ENCODE measurements around the gene TSPYL4. TPM values are rescaled to one million over a fixed set of nuclear protein-coding genes. Genes with fewer than 3 reads are reported as not detected.

The TSPYL4 gene
- total and polyA plus RNA-seq, 2 of the 8 experiments (the other 6 are each of a cell fraction or from before 2014, with no cell fraction given): 20.5 to 22.6 TPM

GRCh38 chr6:116255246-116255800 is 1.4 kb upstream of the TSPYL4 start:
- Histone ChIP-seq H3K27ac (ENCODE audit: low read depth, low read length) (no peak overlapping the region), H3K9ac (replicated peaks in 1 of 4; ENCODE audit: extremely low read depth in 1 of 4, low read depth in 3 of 4, low read length in 3 of 4) (peak overlapping the region in 1 of 4 experiments; percentile 42; a peak in 2 of 7 replicates)

More at GRCh38 chr6:116255246-116255800, 1.4 kb upstream of the TSPYL4 start:
- peaks cover 6 to 21% (median 16%) of the 10 kb centered on the region in 4 experiments for H3K4me1 ChIP-seq (replicated peaks in 1 of 4; ENCODE audit: control insufficient read depth in 3 of 4, insufficient read depth in 4 of 4, low read length in 3 of 4)
- FAIRE-seq: no peak
- peaks cover 0 to 3% (median 0%) of the 10 kb centered on the region in 4 experiments; a peak in 1 of 8 replicates for H3K36me3 ChIP-seq (ENCODE audit: control insufficient read depth in 2 of 4, insufficient read depth in 4 of 4, low read length in 3 of 4)
- peaks cover 9% of the 10 kb centered on the region; the same call in 1 of the 2 replicates for H3K23me2 ChIP-seq (ENCODE audit: low read depth, low read length)
- H3K27me3 ChIP-seq (replicated peaks in 1 of 4; ENCODE audit: control insufficient read depth in 3 of 4, extremely low read depth in 1 of 4, insufficient read depth in 3 of 4, low read length in 3 of 4): no peaks in the 10 kb centered on the region
- H3K18ac ChIP-seq (ENCODE audit: extremely low read depth, low read length): no peak overlapping the region
- ChIA-PET CTCF (ENCODE audit: partially characterized antibody) (interaction anchor here (1.1 to 1.8 kb wide), 2 partner anchors 14 to 40 kb away, joined by 3 to 5 read pairs; no protein-coding TSS in a partner anchor), POLR2A (ENCODE audit: partially characterized antibody) (interaction anchor here (1.1 to 5.2 kb wide), 4 partner anchors 11 to 24 kb away, joined by 3 to 37 read pairs (median 14); partner anchors contain the start of gene TSPYL1)
- H2BK120ac ChIP-seq (replicated peaks; ENCODE audit: low read depth, low read length): no peak overlapping the region
- H2BK15ac ChIP-seq (ENCODE audit: low read length): no peak overlapping the region
- peaks cover 0 to 33% of the 10 kb centered on the region in 2 experiments; a peak in 2 of 4 replicates for H3K79me2 ChIP-seq (ENCODE audit: control insufficient read depth in 1 of 2, insufficient read depth in 2 of 2, low read length in 2 of 2)
- H3K4me3 ChIP-seq (ENCODE audit: extremely low read depth in 1 of 4, insufficient read depth in 2 of 4, low read depth in 3 of 4, low read length in 4 of 4): peak overlapping the region in 1 of 4 experiments; percentile 85; a peak in 1 of 8 replicates
- no peaks in the 10 kb centered on the region for H3K9me3 ChIP-seq (ENCODE audit: insufficient read depth in 2 of 2, low read depth in 1 of 2, low read length in 1 of 2)
- H4K91ac ChIP-seq (replicated peaks; ENCODE audit: insufficient read length, low read length): no peak overlapping the region
- H3K79me1 ChIP-seq (ENCODE audit: low read depth, low read length): peaks cover 14% of the 10 kb centered on the region; the same call in 1 of the 2 replicates
- no peak for DNase-seq (ENCODE audit: low read depth in 1 of 2, low spot score in 2 of 2)
- H3K4me2 ChIP-seq (ENCODE audit: insufficient read depth in 1 of 2, low read depth in 2 of 2, low read length in 2 of 2): peak overlapping the region; percentile 19 to 91; a peak in 2 of 4 replicates
- H2AK5ac ChIP-seq (ENCODE audit: low read depth, low read length): no peak overlapping the region
- no peak for TF ChIP-seq RBBP5 (IDR thresholded peaks at IDR 0.05; ENCODE audit: borderline replicate concordance, low read depth, low read length)
- TF ChIP-seq JUN (IDR thresholded peaks at IDR 0.05; ENCODE audit: low read depth, low read length): no peak
- no peak for TF ChIP-seq EZH2 (IDR thresholded peaks at IDR 0.05; ENCODE audit: low read depth, low read length, severe bottlenecking)
- TF ChIP-seq, protein P1, sequence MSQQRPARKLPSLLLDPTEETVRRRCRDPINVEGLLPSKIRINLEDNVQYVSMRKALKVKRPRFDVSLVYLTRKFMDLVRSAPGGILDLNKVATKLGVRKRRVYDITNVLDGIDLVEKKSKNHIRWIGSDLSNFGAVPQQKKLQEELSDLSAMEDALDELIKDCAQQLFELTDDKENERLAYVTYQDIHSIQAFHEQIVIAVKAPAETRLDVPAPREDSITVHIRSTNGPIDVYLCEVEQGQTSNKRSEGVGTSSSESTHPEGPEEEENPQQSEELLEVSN (IDR thresholded peaks at IDR 0.05): no peak
- no peak for TF ChIP-seq ASH2L (IDR thresholded peaks at IDR 0.05; ENCODE audit: low read length)
- no peak for TF ChIP-seq BCL11A (IDR thresholded peaks at IDR 0.05; ENCODE audit: low read depth in 2 of 2, low read length in 2 of 2)
- TF ChIP-seq TAF7 (optimal IDR thresholded peaks at IDR 0.05; ENCODE audit: borderline replicate concordance, low read depth, low read length): no peak
- no peak for TF ChIP-seq JUND (IDR thresholded peaks at IDR 0.05; ENCODE audit: low read length)
- 80% methylated on average over 5 of the region's 5 CpGs; no CpG with 5 or more reads in 1 of the 2 experiments for WGBS, 2 experiments (ENCODE audit: extremely low coverage in 1 of 2, insufficient coverage in 1 of 2, insufficient read length in 1 of 2, insufficient replicate concordance in 2 of 2, low coverage in 1 of 2, low lambda C conversion rate in 2 of 2, missing lambda C conversion rate in 1 of 2)
- no peak overlapping the region for H2BK20ac ChIP-seq (ENCODE audit: low read length)
- H3K14ac ChIP-seq (ENCODE audit: insufficient read length): no peak overlapping the region
- H3K23ac ChIP-seq (ENCODE audit: insufficient read length): no peak overlapping the region
- H4K20me1 ChIP-seq (replicated peaks in 1 of 2; ENCODE audit: control insufficient read depth in 1 of 2, insufficient read depth in 2 of 2, low read length in 2 of 2): peaks cover 0 to 1% of the 10 kb centered on the region in 2 experiments
- no peak overlapping the region for H3K4ac ChIP-seq (replicated peaks; ENCODE audit: insufficient read length, low read depth, low read length)
- H4K5ac ChIP-seq (ENCODE audit: insufficient read length, low read depth, low read length): no peak overlapping the region
- no peak overlapping the region for H2BK12ac ChIP-seq (ENCODE audit: low read depth, low read length)
- H2AFZ ChIP-seq (ENCODE audit: low read length): no peak overlapping the region
- no peak overlapping the region for H2BK5ac ChIP-seq (ENCODE audit: low read depth, low read length)
- H4K8ac ChIP-seq (ENCODE audit: extremely low read depth, insufficient read depth, low read length): no peak overlapping the region
- no peak overlapping the region for H3K56ac ChIP-seq (replicated peaks; ENCODE audit: insufficient read length, low read depth, low read length)
